OCI-LY7 (cell line): ENCODE measurements around the gene MMP1.

ENCODE experiments used
- CTCF ChIP-seq: fragments of 200-600 bp; sonication (generic); conservative IDR thresholded peaks from 2 replicates; pipeline ENCODE4 v1.5.1; 2014; ENCODE audit warnings: mild to moderate bottlenecking, antibody characterized with exemption, low read length, moderate library complexity, mixed read lengths
- EZH2phosphoT487 ChIP-seq: fragments of 200-600 bp; sonication (generic); IDR thresholded peaks from 2 replicates; pipeline ENCODE4 v1.6.1; 2018; ENCODE audit warnings: low read depth, borderline replicate concordance, mild to moderate bottlenecking, mixed run types, antibody characterized with exemption, low read length, moderate library complexity, mixed read lengths

GRCh38 chr11:102762361-102762767 lies 35.6 kb downstream of the MMP1 start:
- TF ChIP-seq CTCF (no peak), EZH2phosphoT487 (no peak)
